Thyroid gland (tissue), 4 donors: Measurements from ENCODE around the gene SCN8A.

Experiments used
- POLR2A ChIP-seq, 2 donors: fragments of 450-650 bp; IDR thresholded peaks; one replicate each; pipeline ENCODE4 v1.6.1; 2017; ENCODE audit warnings: antibody characterized with exemption in 2 of 2, mild to moderate bottlenecking in 2 of 2, moderate library complexity in 1 of 2
- TF ChIP-seq, protein P1 (sequence below), 6 experiments: fragments of 200-600 bp in 3 of 6; fragments of 450-650 bp in 3 of 6; sonication (generic) in 3 of 6; IDR thresholded peaks; one replicate each; pipeline ENCODE4 v1.5.1; 2016 to 2019; ENCODE audit warnings: antibody characterized with exemption in 6 of 6, mild to moderate bottlenecking in 2 of 6, inconsistent platforms in 1 of 6, moderate library complexity in 1 of 6

DNA sequence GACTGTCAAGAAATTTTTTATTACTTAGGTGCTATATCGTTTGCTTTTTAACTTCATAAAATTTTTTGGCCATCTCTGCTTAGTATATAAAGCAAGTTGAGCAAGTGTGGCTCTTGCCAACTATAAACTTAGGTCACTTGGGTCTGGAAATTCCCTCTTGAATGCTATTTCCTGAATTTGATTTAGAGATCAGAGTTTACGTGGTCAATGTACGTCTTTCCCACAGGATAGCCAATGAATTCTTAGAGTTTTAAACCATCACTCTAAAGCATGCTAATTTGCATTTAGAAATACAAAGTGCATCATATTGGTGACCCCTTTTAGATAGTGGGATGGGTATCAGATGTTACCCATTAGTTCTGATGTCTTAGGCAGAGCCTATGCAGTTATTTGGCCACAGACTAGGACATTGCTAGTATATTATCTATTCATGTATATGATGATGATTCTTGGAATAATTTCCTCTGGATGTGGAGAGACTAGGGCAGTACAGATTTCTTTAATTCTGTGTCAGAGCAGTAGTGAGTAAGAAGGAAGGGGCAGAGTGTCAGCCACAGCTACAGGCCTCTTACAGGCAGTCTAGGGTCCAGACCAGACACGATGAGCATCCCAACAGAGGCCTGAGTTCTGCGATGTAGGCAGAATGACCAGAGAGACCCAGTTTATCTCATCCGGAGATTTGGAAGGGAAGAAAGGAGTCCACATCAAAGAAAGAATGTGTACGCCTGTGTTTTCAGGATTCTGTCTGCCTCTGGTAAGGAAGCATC, 30.3 kb downstream of the SCN8A start:
- TF ChIP-seq, protein P1, sequence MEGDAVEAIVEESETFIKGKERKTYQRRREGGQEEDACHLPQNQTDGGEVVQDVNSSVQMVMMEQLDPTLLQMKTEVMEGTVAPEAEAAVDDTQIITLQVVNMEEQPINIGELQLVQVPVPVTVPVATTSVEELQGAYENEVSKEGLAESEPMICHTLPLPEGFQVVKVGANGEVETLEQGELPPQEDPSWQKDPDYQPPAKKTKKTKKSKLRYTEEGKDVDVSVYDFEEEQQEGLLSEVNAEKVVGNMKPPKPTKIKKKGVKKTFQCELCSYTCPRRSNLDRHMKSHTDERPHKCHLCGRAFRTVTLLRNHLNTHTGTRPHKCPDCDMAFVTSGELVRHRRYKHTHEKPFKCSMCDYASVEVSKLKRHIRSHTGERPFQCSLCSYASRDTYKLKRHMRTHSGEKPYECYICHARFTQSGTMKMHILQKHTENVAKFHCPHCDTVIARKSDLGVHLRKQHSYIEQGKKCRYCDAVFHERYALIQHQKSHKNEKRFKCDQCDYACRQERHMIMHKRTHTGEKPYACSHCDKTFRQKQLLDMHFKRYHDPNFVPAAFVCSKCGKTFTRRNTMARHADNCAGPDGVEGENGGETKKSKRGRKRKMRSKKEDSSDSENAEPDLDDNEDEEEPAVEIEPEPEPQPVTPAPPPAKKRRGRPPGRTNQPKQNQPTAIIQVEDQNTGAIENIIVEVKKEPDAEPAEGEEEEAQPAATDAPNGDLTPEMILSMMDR (IDR thresholded peaks at IDR 0.05), result no peak
- TF ChIP-seq POLR2A (IDR thresholded peaks at IDR 0.05), result no peak
